ENCODE data around the gene PLD5.
"Not testable (repeated sequence)": the region's sequence is repeated elsewhere in the genome, so short reads cannot be mapped to it uniquely, and the experiment has no call there.

The PLD5 gene

DNA sequence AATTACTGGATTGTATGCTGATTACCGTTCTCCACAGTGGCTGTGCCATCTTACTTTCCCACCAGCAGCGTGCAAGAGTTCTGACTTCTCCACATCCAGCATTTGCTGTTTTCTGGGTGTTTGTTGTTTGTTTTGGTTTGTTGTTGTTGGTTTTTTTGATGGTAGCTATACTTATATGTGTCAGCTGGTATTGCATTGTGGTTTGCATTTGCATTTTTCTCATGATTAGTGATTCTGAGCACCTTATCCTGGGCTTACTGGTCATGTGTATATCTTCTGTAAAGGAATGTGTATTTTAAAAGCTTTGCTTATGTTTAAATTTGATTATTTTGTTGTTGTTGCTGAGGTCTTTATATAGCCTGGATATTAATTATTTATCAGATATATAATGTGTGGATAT, 458.7 kb downstream of the PLD5 start:
- H3K4me1 ChIP-seq (ENCODE audit: low read depth, poor library complexity, severe bottlenecking): no peaks in the 10 kb centered on the region
- no peak for TF ChIP-seq CTCF (conservative IDR thresholded peaks at IDR 0.05; ENCODE audit: low read depth, low read length)
- no peak overlapping the region for H3K4me3 ChIP-seq (IDR thresholded peaks at IDR 0.05; ENCODE audit: insufficient read depth, low read depth, low read length)
- no peaks in the 10 kb centered on the region for H3K27me3 ChIP-seq (ENCODE audit: insufficient read depth, low read depth)
- no peak overlapping the region for H3K9ac ChIP-seq
- H3K27ac ChIP-seq: no peak overlapping the region
- H4K20me1 ChIP-seq (ENCODE audit: insufficient read depth): no peaks in the 10 kb centered on the region
- no peaks in the 10 kb centered on the region for H3K79me2 ChIP-seq (ENCODE audit: insufficient read depth, low read depth)
- no peak overlapping the region for H3K4me2 ChIP-seq
- H2AFZ ChIP-seq (ENCODE audit: low read depth): no peak overlapping the region
- no peaks in the 10 kb centered on the region for H3K36me3 ChIP-seq (ENCODE audit: insufficient read depth)

- no peak overlapping the region for H3K4me3 ChIP-seq (IDR thresholded peaks at IDR 0.05; ENCODE audit: insufficient read depth, low read depth, low read length)
- H3K4me1 ChIP-seq (ENCODE audit: low read depth, poor library complexity, severe bottlenecking): no peaks in the 10 kb centered on the region
- H3K27ac ChIP-seq: no peak overlapping the region
- H3K9ac ChIP-seq: no peak overlapping the region
- H4K20me1 ChIP-seq (ENCODE audit: insufficient read depth): no peaks in the 10 kb centered on the region
- no peak for TF ChIP-seq CTCF (conservative IDR thresholded peaks at IDR 0.05; ENCODE audit: low read depth, low read length)
- H3K79me2 ChIP-seq (ENCODE audit: insufficient read depth, low read depth): no peaks in the 10 kb centered on the region
- no peak overlapping the region for H2AFZ ChIP-seq (ENCODE audit: low read depth)
- H3K36me3 ChIP-seq (ENCODE audit: insufficient read depth): no peaks in the 10 kb centered on the region
- H3K4me2 ChIP-seq: no peak overlapping the region
- no peaks in the 10 kb centered on the region for H3K27me3 ChIP-seq (ENCODE audit: insufficient read depth, low read depth)
These were observed 462.2 kb downstream of the PLD5 start for GRCh38 chr1:242062271-242062670.

GRCh38 chr1:242059976-242060375, 464.5 kb downstream of the PLD5 start:
- Histone ChIP-seq H3K27me3 (ENCODE audit: insufficient read depth, low read depth) (no peaks in the 10 kb centered on the region), H3K79me2 (ENCODE audit: insufficient read depth, low read depth) (no peaks in the 10 kb centered on the region), H3K27ac (no peak overlapping the region), H4K20me1 (ENCODE audit: insufficient read depth) (no peaks in the 10 kb centered on the region), H3K36me3 (ENCODE audit: insufficient read depth) (no peaks in the 10 kb centered on the region), H2AFZ (ENCODE audit: low read depth) (no peak overlapping the region), H3K4me2 (no peak overlapping the region), H3K4me3 (IDR thresholded peaks at IDR 0.05; ENCODE audit: insufficient read depth, low read depth, low read length) (no peak overlapping the region), H3K4me1 (ENCODE audit: low read depth, poor library complexity, severe bottlenecking) (no peaks in the 10 kb centered on the region), H3K9ac (no peak overlapping the region)
- no peak for TF ChIP-seq CTCF (conservative IDR thresholded peaks at IDR 0.05; ENCODE audit: low read depth, low read length)

DNA sequence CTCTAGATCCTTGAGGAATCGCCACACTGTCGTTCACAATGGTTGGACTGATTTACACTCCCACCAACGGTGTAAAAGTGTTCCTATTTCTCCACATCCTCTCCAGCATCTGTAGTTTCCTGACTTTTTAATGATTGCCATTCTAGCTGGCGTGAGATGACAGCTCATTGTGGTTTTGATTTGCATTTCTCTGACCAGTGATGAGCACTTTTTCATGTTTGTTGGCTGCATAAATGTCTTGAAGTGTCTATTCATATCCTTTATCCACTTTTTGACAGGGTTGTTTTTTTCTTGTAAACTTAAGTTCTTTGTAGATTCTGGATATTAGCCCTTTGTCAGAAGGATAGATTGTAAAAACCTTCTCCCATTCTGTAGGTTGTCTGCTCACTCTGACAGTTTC, 465.9 kb downstream of the PLD5 start:
- H3K4me3 ChIP-seq (IDR thresholded peaks at IDR 0.05; ENCODE audit: insufficient read depth, low read depth, low read length); H3K36me3 ChIP-seq (ENCODE audit: insufficient read depth); H4K20me1 ChIP-seq (ENCODE audit: insufficient read depth); H3K4me2 ChIP-seq; H2AFZ ChIP-seq (ENCODE audit: low read depth); H3K79me2 ChIP-seq (ENCODE audit: insufficient read depth, low read depth); H3K27me3 ChIP-seq (ENCODE audit: insufficient read depth, low read depth); H3K9ac ChIP-seq; H3K4me1 ChIP-seq (ENCODE audit: low read depth, poor library complexity, severe bottlenecking); H3K27ac ChIP-seq: not testable (repeated sequence)

DNA sequence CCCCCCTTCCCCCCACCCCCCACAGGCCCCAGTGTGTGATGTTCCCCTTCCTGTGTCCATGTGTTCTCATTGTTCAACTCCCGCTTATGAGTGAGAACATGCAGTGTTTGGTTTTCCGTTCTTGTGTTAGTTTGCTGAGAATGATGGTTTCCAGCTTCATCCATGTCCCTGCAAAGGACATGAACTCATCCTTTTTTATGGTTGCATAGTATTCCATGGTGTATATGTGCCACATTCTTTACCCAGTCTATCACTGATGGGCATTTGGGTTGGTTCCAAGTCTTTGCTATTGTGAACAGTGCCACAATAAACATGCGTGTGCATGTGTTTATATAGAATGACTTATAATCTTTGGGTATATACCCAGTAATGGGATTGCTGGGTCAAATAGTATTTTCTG, 466.3 kb downstream of the PLD5 start:
- H3K27me3 ChIP-seq (ENCODE audit: insufficient read depth, low read depth); H3K4me1 ChIP-seq (ENCODE audit: low read depth, poor library complexity, severe bottlenecking); H3K4me3 ChIP-seq (IDR thresholded peaks at IDR 0.05; ENCODE audit: insufficient read depth, low read depth, low read length); H3K79me2 ChIP-seq (ENCODE audit: insufficient read depth, low read depth); H2AFZ ChIP-seq (ENCODE audit: low read depth); H3K4me2 ChIP-seq; H4K20me1 ChIP-seq (ENCODE audit: insufficient read depth); H3K36me3 ChIP-seq (ENCODE audit: insufficient read depth); H3K27ac ChIP-seq; H3K9ac ChIP-seq: not testable (repeated sequence)

Measured in KMS-11 (cell line).